HL-60 (cell line): ENCODE measurements around the gene IFITM5.
A peak's percentile ranks its signal among the peaks of the same experiment; 100 is the strongest.
"Not testable (repeated sequence)": the region's sequence is repeated elsewhere in the genome, so short reads cannot be mapped to it uniquely, and the experiment has no call there.

Experiments
- DNase-seq, 2 experiments: peaks; one replicate each; pipeline ENCODE4 v3.0.0-alpha.2; 2010 to 2020; ENCODE audit warnings: low read depth in 1 of 2, low spot score in 1 of 2
- H3K27ac ChIP-seq: fragments of 250-450 bp; sonication (Bioruptor Pico); replicated peaks from 2 replicates; pipeline ENCODE4 v1.5.1; 2020; ENCODE audit warnings: mild to moderate bottlenecking, moderate library complexity
- H3K27me3 ChIP-seq: fragments of 250-450 bp; sonication (Bioruptor Pico); 2 replicates; pipeline ENCODE4 v1.5.1; 2021; ENCODE audit warnings: mild to moderate bottlenecking, moderate library complexity; ENCODE audit not compliant: insufficient read depth, poor library complexity, severe bottlenecking
- H3K4me3 ChIP-seq: replicated peaks from 2 replicates; pipeline ENCODE4 v1.5.1; 2011; ENCODE audit warnings: mild to moderate bottlenecking, control low read depth, low read length; ENCODE audit not compliant: insufficient read depth
- CTCF ChIP-seq: IDR thresholded peaks from one replicate; pipeline ENCODE4 v1.5.1; 2011; ENCODE audit warnings: low read length, control low read depth, inconsistent platforms; ENCODE audit not compliant: insufficient read depth
- GABPA ChIP-seq: IDR thresholded peaks from 2 replicates; pipeline ENCODE4 v1.6.1; 2012; ENCODE audit warnings: low read depth
- POLR2AphosphoS5 ChIP-seq: IDR thresholded peaks from 2 replicates; pipeline ENCODE4 v1.6.1; 2012; ENCODE audit warnings: low read depth
- REST ChIP-seq: IDR thresholded peaks from 2 replicates; pipeline ENCODE4 v1.6.1; 2012; ENCODE audit warnings: low read depth; ENCODE audit not compliant: insufficient replicate concordance
- SPI1 ChIP-seq: IDR thresholded peaks from 2 replicates; pipeline ENCODE4 v1.6.1; 2012; ENCODE audit warnings: low read depth, mild to moderate bottlenecking, borderline replicate concordance

IFITM5 gene

GRCh38 chr11:315051-315481 lies 15.7 kb upstream of the IFITM5 start:
- TF ChIP-seq REST (no peak), GABPA (no peak), CTCF (no peak), POLR2AphosphoS5 (no peak), SPI1 (no peak)
- Histone ChIP-seq H3K27ac (no peak overlapping the region), H3K27me3 (peaks cover 12% of the 10 kb centered on the region), H3K4me3 (no peak overlapping the region)
- DNase-seq = no peak

GRCh38 chr11:314554-314875 lies 15.2 kb upstream of the IFITM5 start:
- H3K27me3 ChIP-seq = peaks cover 12% of the 10 kb centered on the region
- not testable (repeated sequence) for H3K4me3 ChIP-seq, H3K27ac ChIP-seq, DNase-seq

GRCh38 chr11:313787-314553 lies 14.6 kb upstream of the IFITM5 start, which contains the start of gene IFITM1:
TSS of gene IFITM1 (plus strand) at chr11:314040. CDS start at chr11:314171, 131 bp downstream.
- DNase-seq = peak in 1 of 2 experiments; percentile 49

GRCh38 chr11:313304-313786 lies 14.0 kb upstream of the IFITM5 start:
- Histone ChIP-seq H3K27ac (0 out of 2 replicates have a peak overlapping the region, but pooled peaks have one; percentile 7), H3K27me3 (peaks cover 12% of the 10 kb centered on the region), H3K4me3 (no peak overlapping the region)
- TF ChIP-seq SPI1 (no peak), GABPA (no peak), REST (no peak), CTCF (no peak), POLR2AphosphoS5 (no peak)
- DNase-seq = no peak

More at GRCh38 chr11:313787-314553, 14.6 kb upstream of the IFITM5 start, which contains the start of gene IFITM1:
- Histone ChIP-seq H3K27ac (0 out of 2 replicates have a peak within 1 kb of the TSS, but pooled peaks have one; percentile 7), H3K4me3 (no peak within 1 kb of the TSS), H3K27me3 (peaks cover 12% of the 10 kb centered on the region)
- TF ChIP-seq REST = no peak
- TF ChIP-seq SPI1 = peak; percentile 59; the same call in 1 of the 2 replicates
